Measurements from ENCODE around the gene BORCS6. TPM values are rescaled to one million over a fixed set of nuclear protein-coding genes. Genes with fewer than 3 reads are reported as not detected.
A peak's percentile ranks its signal among the peaks of the same experiment; 100 is the strongest.

BORCS6 gene
- total and polyA plus RNA-seq, 9 of the 15 experiments (the other 6 are each of a cell fraction or from before 2014, with no cell fraction given): 0.01 to 7.4 (median 2.3) TPM

DNA sequence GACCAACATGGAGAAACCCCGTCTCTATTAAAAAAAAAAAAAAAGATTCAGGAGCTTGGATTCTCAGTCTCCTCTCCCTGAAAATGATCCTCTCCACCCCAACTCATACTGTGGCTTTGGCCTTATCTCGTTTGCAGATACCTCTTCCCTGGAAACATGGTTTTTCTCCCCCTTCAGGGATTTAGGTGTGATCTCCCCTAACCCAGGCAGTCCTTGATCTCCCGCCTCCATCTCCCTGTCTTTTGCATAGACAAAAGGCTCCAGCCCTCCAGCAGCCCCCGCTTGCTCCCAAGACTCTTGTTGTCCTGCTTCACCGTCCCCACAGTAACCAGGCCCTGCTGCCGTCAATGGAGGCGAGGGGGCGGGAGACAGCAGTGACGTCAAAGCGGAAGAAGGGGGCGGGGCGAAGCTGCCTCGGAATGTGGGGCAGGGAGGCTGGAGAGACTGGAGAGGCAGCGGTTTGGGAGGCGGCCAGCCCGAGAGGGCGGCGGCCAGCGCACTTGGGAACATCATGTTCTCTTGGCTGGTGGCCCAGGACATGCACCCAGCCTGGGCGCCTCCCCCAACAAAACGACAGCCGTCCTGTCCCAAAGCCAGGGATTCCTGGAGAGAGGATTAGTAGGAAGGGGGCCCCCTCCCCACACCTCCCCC is 35.9 kb downstream of the BORCS6 start (continued):
- TF ChIP-seq YY1 (IDR thresholded peaks at IDR 0.05; ENCODE audit: borderline replicate concordance in 1 of 3, control insufficient read depth in 1 of 3, extremely low read depth in 1 of 3, insufficient read depth in 3 of 3, insufficient read length in 1 of 3, insufficient replicate concordance in 2 of 3, low read depth in 1 of 3, low read length in 2 of 3) (peak in 2 of 3 experiments; percentile 68 to 81), ETV1 (tag; conservative IDR thresholded peaks at IDR 0.05; ENCODE audit: low read depth) (peak; percentile 48), FOXJ3 (CRISPR knock-in tag; IDR thresholded peaks at IDR 0.05) (peak; percentile 61; the same call in 1 of the 2 replicates), L3MBTL2 (IDR thresholded peaks at IDR 0.05) (peak; percentile 41; the same call in 1 of the 2 replicates), CCNT2 (IDR thresholded peaks at IDR 0.05; ENCODE audit: borderline replicate concordance, extremely low read depth, insufficient read length, low read depth, low read length) (peak; percentile 85), NFE2 (IDR thresholded peaks at IDR 0.05; ENCODE audit: low read depth) (0 out of 2 replicates have a peak, but pooled peaks have one; percentile 15), RCOR1 (IDR thresholded peaks at IDR 0.05; ENCODE audit: borderline replicate concordance in 1 of 2, low read depth in 2 of 2, low read length in 2 of 2) (0 out of 4 replicates have a peak, but pooled peaks of 1 of the 2 experiments have one; percentile 32), POLR2G (IDR thresholded peaks at IDR 0.05; ENCODE audit: low read depth, low read length) (peak; percentile 62), POLR2AphosphoS5 (IDR thresholded peaks at IDR 0.05; ENCODE audit: control insufficient read depth, insufficient read depth, low read depth, low read length) (peak; percentile 36; the same call in 1 of the 2 replicates), SP1 (CRISPR knock-in tag; IDR thresholded peaks at IDR 0.05) (peak; percentile 92), KLF13 (tag; IDR thresholded peaks at IDR 0.05; ENCODE audit: borderline replicate concordance, low read depth) (peak; percentile 50; the same call in 1 of the 2 replicates), NBN (IDR thresholded peaks at IDR 0.05; ENCODE audit: low read depth) (0 out of 2 replicates have a peak, but pooled peaks have one; percentile 26), TAL1 (IDR thresholded peaks at IDR 0.05) (peak; percentile 10; the same call in 1 of the 2 replicates), TEAD2 (tag; IDR thresholded peaks at IDR 0.05) (peak; percentile 90), MECOM (CRISPR knock-in tag; IDR thresholded peaks at IDR 0.05) (no peak), ZC3H8 (IDR thresholded peaks at IDR 0.05) (no peak), BHLHE40 (IDR thresholded peaks at IDR 0.05; ENCODE audit: low read length) (peak; percentile 76)
- TF ChIP-seq, protein P1, sequence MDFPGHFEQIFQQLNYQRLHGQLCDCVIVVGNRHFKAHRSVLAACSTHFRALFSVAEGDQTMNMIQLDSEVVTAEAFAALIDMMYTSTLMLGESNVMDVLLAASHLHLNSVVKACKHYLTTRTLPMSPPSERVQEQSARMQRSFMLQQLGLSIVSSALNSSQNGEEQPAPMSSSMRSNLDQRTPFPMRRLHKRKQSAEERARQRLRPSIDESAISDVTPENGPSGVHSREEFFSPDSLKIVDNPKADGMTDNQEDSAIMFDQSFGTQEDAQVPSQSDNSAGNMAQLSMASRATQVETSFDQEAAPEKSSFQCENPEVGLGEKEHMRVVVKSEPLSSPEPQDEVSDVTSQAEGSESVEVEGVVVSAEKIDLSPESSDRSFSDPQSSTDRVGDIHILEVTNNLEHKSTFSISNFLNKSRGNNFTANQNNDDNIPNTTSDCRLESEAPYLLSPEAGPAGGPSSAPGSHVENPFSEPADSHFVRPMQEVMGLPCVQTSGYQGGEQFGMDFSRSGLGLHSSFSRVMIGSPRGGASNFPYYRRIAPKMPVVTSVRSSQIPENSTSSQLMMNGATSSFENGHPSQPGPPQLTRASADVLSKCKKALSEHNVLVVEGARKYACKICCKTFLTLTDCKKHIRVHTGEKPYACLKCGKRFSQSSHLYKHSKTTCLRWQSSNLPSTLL (IDR thresholded peaks at IDR 0.05): peak; percentile 22; the same call in 1 of the 2 replicates
- TF ChIP-seq, protein P2, sequence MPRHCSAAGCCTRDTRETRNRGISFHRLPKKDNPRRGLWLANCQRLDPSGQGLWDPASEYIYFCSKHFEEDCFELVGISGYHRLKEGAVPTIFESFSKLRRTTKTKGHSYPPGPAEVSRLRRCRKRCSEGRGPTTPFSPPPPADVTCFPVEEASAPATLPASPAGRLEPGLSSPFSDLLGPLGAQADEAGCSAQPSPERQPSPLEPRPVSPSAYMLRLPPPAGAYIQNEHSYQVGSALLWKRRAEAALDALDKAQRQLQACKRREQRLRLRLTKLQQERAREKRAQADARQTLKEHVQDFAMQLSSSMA (CRISPR knock-in tag; IDR thresholded peaks at IDR 0.05): no peak
- TF ChIP-seq, protein P3, sequence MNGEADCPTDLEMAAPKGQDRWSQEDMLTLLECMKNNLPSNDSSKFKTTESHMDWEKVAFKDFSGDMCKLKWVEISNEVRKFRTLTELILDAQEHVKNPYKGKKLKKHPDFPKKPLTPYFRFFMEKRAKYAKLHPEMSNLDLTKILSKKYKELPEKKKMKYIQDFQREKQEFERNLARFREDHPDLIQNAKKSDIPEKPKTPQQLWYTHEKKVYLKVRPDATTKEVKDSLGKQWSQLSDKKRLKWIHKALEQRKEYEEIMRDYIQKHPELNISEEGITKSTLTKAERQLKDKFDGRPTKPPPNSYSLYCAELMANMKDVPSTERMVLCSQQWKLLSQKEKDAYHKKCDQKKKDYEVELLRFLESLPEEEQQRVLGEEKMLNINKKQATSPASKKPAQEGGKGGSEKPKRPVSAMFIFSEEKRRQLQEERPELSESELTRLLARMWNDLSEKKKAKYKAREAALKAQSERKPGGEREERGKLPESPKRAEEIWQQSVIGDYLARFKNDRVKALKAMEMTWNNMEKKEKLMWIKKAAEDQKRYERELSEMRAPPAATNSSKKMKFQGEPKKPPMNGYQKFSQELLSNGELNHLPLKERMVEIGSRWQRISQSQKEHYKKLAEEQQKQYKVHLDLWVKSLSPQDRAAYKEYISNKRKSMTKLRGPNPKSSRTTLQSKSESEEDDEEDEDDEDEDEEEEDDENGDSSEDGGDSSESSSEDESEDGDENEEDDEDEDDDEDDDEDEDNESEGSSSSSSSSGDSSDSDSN (IDR thresholded peaks at IDR 0.05; ENCODE audit: borderline replicate concordance in 1 of 2, low read depth in 2 of 2, low read length in 2 of 2): 0 out of 4 replicates have a peak, but pooled peaks of 1 of the 2 experiments have one; percentile 57
- TF ChIP-seq, protein P4, sequence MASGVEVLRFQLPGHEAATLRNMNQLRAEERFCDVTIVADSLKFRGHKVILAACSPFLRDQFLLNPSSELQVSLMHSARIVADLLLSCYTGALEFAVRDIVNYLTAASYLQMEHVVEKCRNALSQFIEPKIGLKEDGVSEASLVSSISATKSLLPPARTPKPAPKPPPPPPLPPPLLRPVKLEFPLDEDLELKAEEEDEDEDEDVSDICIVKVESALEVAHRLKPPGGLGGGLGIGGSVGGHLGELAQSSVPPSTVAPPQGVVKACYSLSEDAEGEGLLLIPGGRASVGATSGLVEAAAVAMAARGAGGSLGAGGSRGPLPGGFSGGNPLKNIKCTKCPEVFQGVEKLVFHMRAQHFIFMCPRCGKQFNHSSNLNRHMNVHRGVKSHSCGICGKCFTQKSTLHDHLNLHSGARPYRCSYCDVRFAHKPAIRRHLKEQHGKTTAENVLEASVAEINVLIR (CRISPR knock-in tag; IDR thresholded peaks at IDR 0.05): peak; percentile 80
